ENCODE results near the gene FASTK.

Gene FASTK

GRCh38 chr7:151080522-151081169 lies at the start of gene FASTK:
Gene FASTK (minus strand): TSS chr7:151080809. CDS start chr7:151080766, 43 bp downstream.
- DNase-seq (ENCODE audit: low read depth in 3 of 3): peak; percentile 73 to 79 (median 77)

- DNase-seq (ENCODE audit: low read depth in 3 of 3): no peak
Observed at GRCh38 chr7:151129960-151130591, 49.5 kb upstream of the FASTK start.

- DNase-seq (ENCODE audit: low read depth in 3 of 3): no peak
Observed at GRCh38 chr7:151129117-151129959, 48.7 kb upstream of the FASTK start.

- DNase-seq (ENCODE audit: low read depth in 3 of 3): no peak
Observed at GRCh38 chr7:151128716-151129115, 48.1 kb upstream of the FASTK start.

- DNase-seq (ENCODE audit: low read depth in 3 of 3): no peak
Observed at GRCh38 chr7:151128144-151128543, 47.5 kb upstream of the FASTK start.

- DNase-seq (ENCODE audit: low read depth in 3 of 3): no peak
Observed at GRCh38 chr7:151126491-151127137, 46.0 kb upstream of the FASTK start.

GRCh38 chr7:151125846-151126481 lies 45.4 kb upstream of the FASTK start:
- no peak for DNase-seq (ENCODE audit: low read depth in 3 of 3)

GRCh38 chr7:151125470-151125845 lies 44.8 kb upstream of the FASTK start:
- no peak for DNase-seq (ENCODE audit: low read depth in 3 of 3)

GRCh38 chr7:151124899-151125399 lies 44.3 kb upstream of the FASTK start:
- DNase-seq (ENCODE audit: low read depth in 3 of 3): no peak

GRCh38 chr7:151124481-151124880 lies 43.9 kb upstream of the FASTK start:
- no peak for DNase-seq (ENCODE audit: low read depth in 3 of 3)

GRCh38 chr7:151123822-151124464 lies 43.3 kb upstream of the FASTK start:
- peak; percentile 62 to 71 (median 67) for DNase-seq (ENCODE audit: low read depth in 3 of 3)

- no peak for DNase-seq (ENCODE audit: low read depth in 3 of 3)
Observed at GRCh38 chr7:151123158-151123821, 42.7 kb upstream of the FASTK start.

GRCh38 chr7:151122796-151123157 lies 42.2 kb upstream of the FASTK start:
- DNase-seq (ENCODE audit: low read depth in 3 of 3): no peak

GRCh38 chr7:151122276-151122675 lies 41.7 kb upstream of the FASTK start:
- DNase-seq (ENCODE audit: low read depth in 3 of 3): no peak

GRCh38 chr7:151121380-151122170 lies 41.0 kb upstream of the FASTK start:
- no peak for DNase-seq (ENCODE audit: low read depth in 3 of 3)

- DNase-seq (ENCODE audit: low read depth in 3 of 3): no peak
Observed at GRCh38 chr7:151120896-151121295, 40.3 kb upstream of the FASTK start.

GRCh38 chr7:151119902-151120301 lies 39.3 kb upstream of the FASTK start:
- DNase-seq (ENCODE audit: low read depth in 3 of 3): no peak

GRCh38 chr7:151119055-151119415 lies 38.4 kb upstream of the FASTK start:
- no peak for DNase-seq (ENCODE audit: low read depth in 3 of 3)

GRCh38 chr7:151118108-151119054 lies 37.8 kb upstream of the FASTK start:
- DNase-seq (ENCODE audit: low read depth in 3 of 3): no peak

Measured in stimulated activated CD4-positive, alpha-beta T cell treated with anti-CD3 and anti-CD28 coated beads, TNF-alpha, amount 100 ng/mL, for 4 hours (primary cell).